SH-SY5Y (cell line): ENCODE measurements around the gene TFCP2.

Source experiments
- GATA2 ChIP-seq: IDR thresholded peaks from 2 replicates; pipeline ENCODE4 v1.6.1; 2011; ENCODE audit warnings: mild to moderate bottlenecking, low read depth, low read length
- GATA3 ChIP-seq: IDR thresholded peaks from 2 replicates; pipeline ENCODE4 v1.6.1; 2011; ENCODE audit warnings: low read depth, mild to moderate bottlenecking, low read length, moderate library complexity

- TF ChIP-seq GATA3, result no peak
- TF ChIP-seq GATA2, result no peak
These were observed 121.1 kb downstream of the TFCP2 start for GRCh38 chr12:51051787-51052186.
